ENCODE data around the gene ISM2. TPM values are rescaled to one million over a fixed set of nuclear protein-coding genes. Genes with fewer than 3 reads are reported as not detected.
"Not testable (repeated sequence)": the region's sequence is repeated elsewhere in the genome, so short reads cannot be mapped to it uniquely, and the experiment has no call there.

ISM2 gene
- total RNA-seq, 1 donor from 2014 or later = not detected

GRCh38 chr14:77529213-77529612 is 30.6 kb upstream of the ISM2 start:
- no peak overlapping the region for H3K4me3 Mint-ChIP-seq (ENCODE audit: low read depth)
- DNase-seq (ENCODE audit: low spot score, unreplicated experiment) = no peak
- no peaks in the 10 kb centered on the region for H3K9me3 Mint-ChIP-seq (ENCODE audit: low read depth)
- H3K27ac Mint-ChIP-seq = no peak overlapping the region
- H3K36me3 Mint-ChIP-seq (ENCODE audit: insufficient read depth) = peaks cover 8% of the 10 kb centered on the region
- no peaks in the 10 kb centered on the region for H3K4me1 Mint-ChIP-seq (ENCODE audit: low read depth)
- H3K27me3 Mint-ChIP-seq = no peaks in the 10 kb centered on the region
- no peak for TF ChIP-seq CTCF (IDR thresholded peaks at IDR 0.05; ENCODE audit: unreplicated experiment)

- H3K4me3 Mint-ChIP-seq (ENCODE audit: low read depth); H3K4me1 Mint-ChIP-seq (ENCODE audit: low read depth); H3K27me3 Mint-ChIP-seq; H3K27ac Mint-ChIP-seq; DNase-seq (ENCODE audit: low spot score, unreplicated experiment); H3K9me3 Mint-ChIP-seq (ENCODE audit: low read depth): not testable (repeated sequence)
- H3K36me3 Mint-ChIP-seq (ENCODE audit: insufficient read depth) = peaks cover 10% of the 10 kb centered on the region
Observed at GRCh38 chr14:77528701-77529100, 30.1 kb upstream of the ISM2 start.

- Mint-ChIP-seq H3K27ac (no peak overlapping the region), H3K4me1 (ENCODE audit: low read depth) (no peaks in the 10 kb centered on the region), H3K4me3 (ENCODE audit: low read depth) (no peak overlapping the region), H3K36me3 (ENCODE audit: insufficient read depth) (peaks cover 6% of the 10 kb centered on the region), H3K27me3 (no peaks in the 10 kb centered on the region), H3K9me3 (ENCODE audit: low read depth) (no peaks in the 10 kb centered on the region)
- no peak for TF ChIP-seq CTCF (IDR thresholded peaks at IDR 0.05; ENCODE audit: unreplicated experiment)
- DNase-seq (ENCODE audit: low spot score, unreplicated experiment) = no peak
Observed at GRCh38 chr14:77526266-77526665, 27.6 kb upstream of the ISM2 start.

GRCh38 chr14:77524536-77524935 is 25.9 kb upstream of the ISM2 start:
- Mint-ChIP-seq H3K4me3 (ENCODE audit: low read depth) (no peak overlapping the region), H3K27ac (no peak overlapping the region), H3K36me3 (ENCODE audit: insufficient read depth) (peaks cover 12% of the 10 kb centered on the region), H3K27me3 (no peaks in the 10 kb centered on the region), H3K9me3 (ENCODE audit: low read depth) (no peaks in the 10 kb centered on the region), H3K4me1 (ENCODE audit: low read depth) (no peaks in the 10 kb centered on the region)
- no peak for TF ChIP-seq CTCF (IDR thresholded peaks at IDR 0.05; ENCODE audit: unreplicated experiment)
- no peak for DNase-seq (ENCODE audit: low spot score, unreplicated experiment)

GRCh38 chr14:77523109-77523508 is 24.5 kb upstream of the ISM2 start:
- Mint-ChIP-seq H3K4me1 (ENCODE audit: low read depth) (no peaks in the 10 kb centered on the region), H3K27me3 (no peaks in the 10 kb centered on the region), H3K9me3 (ENCODE audit: low read depth) (no peaks in the 10 kb centered on the region), H3K4me3 (ENCODE audit: low read depth) (no peak overlapping the region), H3K36me3 (ENCODE audit: insufficient read depth) (peaks cover 12% of the 10 kb centered on the region), H3K27ac (peak overlapping the region; percentile 37)
- TF ChIP-seq CTCF (IDR thresholded peaks at IDR 0.05; ENCODE audit: unreplicated experiment) = no peak
- no peak for DNase-seq (ENCODE audit: low spot score, unreplicated experiment)

- Mint-ChIP-seq H3K27me3 (no peaks in the 10 kb centered on the region), H3K9me3 (ENCODE audit: low read depth) (no peaks in the 10 kb centered on the region), H3K27ac (no peak overlapping the region), H3K4me3 (ENCODE audit: low read depth) (no peak overlapping the region), H3K4me1 (ENCODE audit: low read depth) (no peaks in the 10 kb centered on the region), H3K36me3 (ENCODE audit: insufficient read depth) (peaks cover 19% of the 10 kb centered on the region)
- no peak for DNase-seq (ENCODE audit: low spot score, unreplicated experiment)
- no peak for TF ChIP-seq CTCF (IDR thresholded peaks at IDR 0.05; ENCODE audit: unreplicated experiment)
Observed at GRCh38 chr14:77520555-77520954, 21.9 kb upstream of the ISM2 start.
